Measurements from ENCODE around the gene IQGAP2.

The IQGAP2 gene

DNA sequence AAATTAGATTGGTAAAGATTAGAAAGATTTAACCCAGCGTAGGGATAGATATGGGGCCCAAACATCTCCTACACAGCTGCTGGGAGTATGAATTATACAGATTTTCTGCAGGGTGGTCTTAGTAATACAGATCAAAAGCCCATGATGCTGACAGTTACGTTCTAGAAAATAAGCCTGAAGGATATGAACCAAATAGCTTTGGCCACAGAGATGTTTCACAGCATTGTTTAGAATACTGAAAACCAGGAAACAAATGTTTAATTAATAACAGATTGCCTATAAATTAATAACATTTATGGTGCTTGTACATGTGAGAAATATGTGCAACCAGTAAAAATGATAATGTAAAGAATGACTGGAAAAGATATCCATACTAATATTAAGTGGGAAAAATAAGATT, 195.4 kb downstream of the IQGAP2 start:
- H2BK12ac ChIP-seq (ENCODE audit: low read length in 2 of 2) = no peak overlapping the region
- H3K18ac ChIP-seq (ENCODE audit: low read depth in 1 of 2, low read length in 2 of 2) = no peak overlapping the region
- no peak overlapping the region for H2AFZ ChIP-seq (ENCODE audit: low read depth, low read length)
- 94% methylated on average over 2 of the region's 2 CpGs for WGBS
- no peaks in the 10 kb centered on the region for H3K9me3 ChIP-seq (ENCODE audit: control insufficient read depth, low read length)
- no peak overlapping the region for H3K23ac ChIP-seq (ENCODE audit: low read length in 2 of 2)
- no peak overlapping the region for H2BK5ac ChIP-seq (ENCODE audit: low read depth, low read length, poor library complexity, severe bottlenecking)
- no peak for DNase-seq
- no peak overlapping the region for H2BK15ac ChIP-seq (ENCODE audit: low read depth, poor library complexity, severe bottlenecking)
- H3K4me2 ChIP-seq (ENCODE audit: low read length, poor library complexity, severe bottlenecking) = no peak overlapping the region
- H3K27ac ChIP-seq (ENCODE audit: low read length, poor library complexity, severe bottlenecking) = no peak overlapping the region
- no peak overlapping the region for H3K14ac ChIP-seq (ENCODE audit: low read length in 2 of 2)
- H3K36me3 ChIP-seq (ENCODE audit: control insufficient read depth in 1 of 2, insufficient read depth in 2 of 2, low read depth in 1 of 2, low read length in 2 of 2) = no peaks in the 10 kb centered on the region
- H3K4me1 ChIP-seq (ENCODE audit: control insufficient read depth, insufficient read depth, low read depth, low read length) = peaks cover 2% of the 10 kb centered on the region
- H3K4me3 ChIP-seq (ENCODE audit: insufficient read depth in 1 of 2, low read depth in 1 of 2, low read length in 2 of 2) = no peak overlapping the region
- no peak overlapping the region for H2BK120ac ChIP-seq (ENCODE audit: low read depth, low read length)
- no peak overlapping the region for H4K8ac ChIP-seq (ENCODE audit: low read length)
- no peak overlapping the region for H3K4ac ChIP-seq (ENCODE audit: low read depth in 1 of 2, low read length in 2 of 2)
- H3K27me3 ChIP-seq (ENCODE audit: control insufficient read depth in 1 of 2, insufficient read depth in 1 of 2, low read length in 2 of 2) = no peaks in the 10 kb centered on the region
- no peak overlapping the region for H4K91ac ChIP-seq (ENCODE audit: low read length)
- H3K9ac ChIP-seq (ENCODE audit: low read length) = no peak overlapping the region
- no peak overlapping the region for H2AK5ac ChIP-seq (ENCODE audit: low read length, severe bottlenecking)
- no peaks in the 10 kb centered on the region for H3K79me1 ChIP-seq (replicated peaks; ENCODE audit: low read length, poor library complexity, severe bottlenecking)

DNA sequence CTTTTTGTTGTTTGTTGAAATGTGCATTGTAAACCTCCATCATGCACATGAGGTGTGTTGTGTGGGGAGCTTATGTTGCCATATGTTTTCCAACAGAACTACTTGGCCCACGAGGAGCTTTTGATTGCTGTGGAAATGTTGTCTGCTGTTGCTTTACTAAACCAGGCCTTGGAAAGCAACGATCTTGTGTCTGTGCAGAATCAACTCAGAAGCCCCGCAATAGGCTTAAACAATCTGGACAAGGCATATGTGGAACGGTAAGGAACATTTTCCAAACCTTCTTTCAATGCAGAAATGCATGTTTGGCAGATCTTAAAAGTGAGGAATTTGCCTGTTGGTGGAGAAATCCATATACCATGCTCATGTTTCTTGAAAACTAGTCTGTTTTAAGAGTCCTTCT, 197.6 kb downstream of the IQGAP2 start:
- WGBS = 78% methylated on average over 4 of the region's 4 CpGs
- no peak overlapping the region for H3K23ac ChIP-seq (ENCODE audit: low read length in 2 of 2)
- no peak overlapping the region for H2BK15ac ChIP-seq (ENCODE audit: low read depth, poor library complexity, severe bottlenecking)
- no peak overlapping the region for H2AK5ac ChIP-seq (ENCODE audit: low read length, severe bottlenecking)
- H4K8ac ChIP-seq (ENCODE audit: low read length) = no peak overlapping the region
- H2BK5ac ChIP-seq (ENCODE audit: low read depth, low read length, poor library complexity, severe bottlenecking) = no peak overlapping the region
- no peaks in the 10 kb centered on the region for H3K27me3 ChIP-seq (ENCODE audit: control insufficient read depth in 1 of 2, insufficient read depth in 1 of 2, low read length in 2 of 2)
- H3K4me3 ChIP-seq (ENCODE audit: insufficient read depth in 1 of 2, low read depth in 1 of 2, low read length in 2 of 2) = no peak overlapping the region
- no peak overlapping the region for H4K91ac ChIP-seq (ENCODE audit: low read length)
- no peak overlapping the region for H3K4ac ChIP-seq (ENCODE audit: low read depth in 1 of 2, low read length in 2 of 2)
- peaks cover 2% of the 10 kb centered on the region for H3K4me1 ChIP-seq (ENCODE audit: control insufficient read depth, insufficient read depth, low read depth, low read length)
- no peak overlapping the region for H3K18ac ChIP-seq (ENCODE audit: low read depth in 1 of 2, low read length in 2 of 2)
- H3K14ac ChIP-seq (ENCODE audit: low read length in 2 of 2) = no peak overlapping the region
- H3K27ac ChIP-seq (ENCODE audit: low read length, poor library complexity, severe bottlenecking) = no peak overlapping the region
- no peaks in the 10 kb centered on the region for H3K79me1 ChIP-seq (replicated peaks; ENCODE audit: low read length, poor library complexity, severe bottlenecking)
- no peak overlapping the region for H3K9ac ChIP-seq (ENCODE audit: low read length)
- no peak overlapping the region for H2AFZ ChIP-seq (ENCODE audit: low read depth, low read length)
- H3K9me3 ChIP-seq (ENCODE audit: control insufficient read depth, low read length) = no peaks in the 10 kb centered on the region
- H2BK120ac ChIP-seq (ENCODE audit: low read depth, low read length) = no peak overlapping the region
- H2BK12ac ChIP-seq (ENCODE audit: low read length in 2 of 2) = peak overlapping the region in 1 of 2 experiments; percentile 18
- H3K36me3 ChIP-seq (ENCODE audit: control insufficient read depth in 1 of 2, insufficient read depth in 2 of 2, low read depth in 1 of 2, low read length in 2 of 2) = no peaks in the 10 kb centered on the region
- no peak for DNase-seq
- no peak overlapping the region for H3K4me2 ChIP-seq (ENCODE audit: low read length, poor library complexity, severe bottlenecking)

- Histone ChIP-seq H3K4me3 (ENCODE audit: insufficient read depth in 1 of 2, low read depth in 1 of 2, low read length in 2 of 2) (no peak overlapping the region), H3K14ac (ENCODE audit: low read length in 2 of 2) (no peak overlapping the region), H3K79me1 (replicated peaks; ENCODE audit: low read length, poor library complexity, severe bottlenecking) (no peaks in the 10 kb centered on the region), H3K36me3 (ENCODE audit: control insufficient read depth in 1 of 2, insufficient read depth in 2 of 2, low read depth in 1 of 2, low read length in 2 of 2) (no peaks in the 10 kb centered on the region), H3K27ac (ENCODE audit: low read length, poor library complexity, severe bottlenecking) (no peak overlapping the region), H4K8ac (ENCODE audit: low read length) (no peak overlapping the region), H3K9ac (ENCODE audit: low read length) (no peak overlapping the region), H3K9me3 (ENCODE audit: control insufficient read depth, low read length) (no peaks in the 10 kb centered on the region), H3K18ac (ENCODE audit: low read depth in 1 of 2, low read length in 2 of 2) (no peak overlapping the region), H3K27me3 (ENCODE audit: control insufficient read depth in 1 of 2, insufficient read depth in 1 of 2, low read length in 2 of 2) (no peaks in the 10 kb centered on the region), H2AK5ac (ENCODE audit: low read length, severe bottlenecking) (peak overlapping the region; percentile 84), H3K4me2 (ENCODE audit: low read length, poor library complexity, severe bottlenecking) (no peak overlapping the region), H2BK15ac (ENCODE audit: low read depth, poor library complexity, severe bottlenecking) (no peak overlapping the region), H4K91ac (ENCODE audit: low read length) (no peak overlapping the region), H2BK12ac (ENCODE audit: low read length in 2 of 2) (no peak overlapping the region), H2AFZ (ENCODE audit: low read depth, low read length) (no peak overlapping the region), H2BK120ac (ENCODE audit: low read depth, low read length) (no peak overlapping the region), H3K4ac (ENCODE audit: low read depth in 1 of 2, low read length in 2 of 2) (no peak overlapping the region), H3K4me1 (ENCODE audit: control insufficient read depth, insufficient read depth, low read depth, low read length) (peaks cover 2% of the 10 kb centered on the region), H2BK5ac (ENCODE audit: low read depth, low read length, poor library complexity, severe bottlenecking) (no peak overlapping the region), H3K23ac (ENCODE audit: low read length in 2 of 2) (no peak overlapping the region)
- WGBS = 30% methylated on average over 3 of the region's 3 CpGs
- peak; percentile 78 for DNase-seq
Measured at GRCh38 chr5:76601470-76601869, 198.4 kb downstream of the IQGAP2 start.

- H3K14ac ChIP-seq (ENCODE audit: low read length in 2 of 2) = no peak overlapping the region
- no peak overlapping the region for H4K8ac ChIP-seq (ENCODE audit: low read length)
- WGBS = 66% methylated on average over 2 of the region's 2 CpGs
- H2BK5ac ChIP-seq (ENCODE audit: low read depth, low read length, poor library complexity, severe bottlenecking) = no peak overlapping the region
- no peak overlapping the region for H3K4ac ChIP-seq (ENCODE audit: low read depth in 1 of 2, low read length in 2 of 2)
- H2AK5ac ChIP-seq (ENCODE audit: low read length, severe bottlenecking) = no peak overlapping the region
- H3K27me3 ChIP-seq (ENCODE audit: control insufficient read depth in 1 of 2, insufficient read depth in 1 of 2, low read length in 2 of 2) = no peaks in the 10 kb centered on the region
- peak overlapping the region in 1 of 2 experiments; percentile 77 for H3K18ac ChIP-seq (ENCODE audit: low read depth in 1 of 2, low read length in 2 of 2)
- H3K23ac ChIP-seq (ENCODE audit: low read length in 2 of 2) = no peak overlapping the region
- no peak overlapping the region for H2BK120ac ChIP-seq (ENCODE audit: low read depth, low read length)
- H2BK12ac ChIP-seq (ENCODE audit: low read length in 2 of 2) = no peak overlapping the region
- peak; percentile 52 for DNase-seq
- no peak overlapping the region for H3K4me3 ChIP-seq (ENCODE audit: insufficient read depth in 1 of 2, low read depth in 1 of 2, low read length in 2 of 2)
- no peaks in the 10 kb centered on the region for H3K79me1 ChIP-seq (replicated peaks; ENCODE audit: low read length, poor library complexity, severe bottlenecking)
- no peak overlapping the region for H3K4me2 ChIP-seq (ENCODE audit: low read length, poor library complexity, severe bottlenecking)
- H2AFZ ChIP-seq (ENCODE audit: low read depth, low read length) = no peak overlapping the region
- no peak overlapping the region for H2BK15ac ChIP-seq (ENCODE audit: low read depth, poor library complexity, severe bottlenecking)
- no peak overlapping the region for H3K9ac ChIP-seq (ENCODE audit: low read length)
- H3K4me1 ChIP-seq (ENCODE audit: control insufficient read depth, insufficient read depth, low read depth, low read length) = peaks cover 2% of the 10 kb centered on the region
- H3K27ac ChIP-seq (ENCODE audit: low read length, poor library complexity, severe bottlenecking) = no peak overlapping the region
- no peaks in the 10 kb centered on the region for H3K36me3 ChIP-seq (ENCODE audit: control insufficient read depth in 1 of 2, insufficient read depth in 2 of 2, low read depth in 1 of 2, low read length in 2 of 2)
- no peak overlapping the region for H4K91ac ChIP-seq (ENCODE audit: low read length)
- H3K9me3 ChIP-seq (ENCODE audit: control insufficient read depth, low read length) = no peaks in the 10 kb centered on the region
Measured at GRCh38 chr5:76602094-76602726, 199.1 kb downstream of the IQGAP2 start.
